Esophagus muscularis mucosa (tissue), 4 donors: ENCODE data around the gene KCNQ5.

ENCODE experiments used
- EP300 ChIP-seq: sonication (generic); formaldehyde crosslinking; IDR thresholded peaks from one replicate; pipeline ENCODE4 v1.6.1; 2017; ENCODE audit warnings: antibody characterized with exemption
- POLR2A ChIP-seq: fragments of 450-650 bp; IDR thresholded peaks from one replicate; pipeline ENCODE4 v1.6.1; 2017; ENCODE audit warnings: antibody characterized with exemption, moderate library complexity, mild to moderate bottlenecking, low read depth
- TF ChIP-seq, protein P1 (sequence below), 3 experiments: fragments of 200-600 bp in 2 of 3; fragments of 450-650 bp in 1 of 3; sonication (generic) in 2 of 3; IDR thresholded peaks; one replicate each; pipeline ENCODE4 v1.5.1; 2017 to 2019; ENCODE audit warnings: antibody characterized with exemption in 3 of 3, mild to moderate bottlenecking in 2 of 3, moderate library complexity in 1 of 3

DNA sequence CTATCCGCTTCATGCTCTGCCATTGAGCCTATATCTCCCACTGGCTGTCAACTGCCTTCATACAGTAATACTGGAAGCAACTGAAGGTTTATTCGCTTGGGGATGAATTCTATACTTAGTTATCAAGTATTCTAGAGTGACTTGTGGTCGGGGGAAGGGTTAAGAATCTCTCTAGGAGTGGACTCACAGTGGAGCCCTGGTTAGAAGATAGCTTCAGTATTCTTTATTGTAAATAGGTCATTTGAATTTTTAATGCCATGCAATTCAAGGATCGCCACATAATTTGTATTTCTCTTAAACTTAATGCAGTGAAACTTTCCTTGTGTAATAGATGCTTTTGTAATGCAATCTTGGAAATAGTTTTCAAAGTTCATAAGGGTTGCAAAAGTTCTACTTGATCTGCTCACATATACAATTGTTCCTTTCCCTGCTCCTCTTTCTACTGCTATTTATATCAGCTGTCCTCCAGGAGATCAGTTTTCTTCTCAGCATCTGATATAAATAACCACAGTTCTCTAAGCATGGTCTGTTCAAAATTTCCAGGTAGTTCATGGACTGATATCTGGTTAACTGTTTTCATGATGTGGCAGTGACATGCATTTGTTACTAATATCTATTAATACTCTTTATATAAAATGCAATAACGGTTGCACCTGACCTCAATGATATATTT lies 120.3 kb downstream of the KCNQ5 start:
- TF ChIP-seq, protein P1, sequence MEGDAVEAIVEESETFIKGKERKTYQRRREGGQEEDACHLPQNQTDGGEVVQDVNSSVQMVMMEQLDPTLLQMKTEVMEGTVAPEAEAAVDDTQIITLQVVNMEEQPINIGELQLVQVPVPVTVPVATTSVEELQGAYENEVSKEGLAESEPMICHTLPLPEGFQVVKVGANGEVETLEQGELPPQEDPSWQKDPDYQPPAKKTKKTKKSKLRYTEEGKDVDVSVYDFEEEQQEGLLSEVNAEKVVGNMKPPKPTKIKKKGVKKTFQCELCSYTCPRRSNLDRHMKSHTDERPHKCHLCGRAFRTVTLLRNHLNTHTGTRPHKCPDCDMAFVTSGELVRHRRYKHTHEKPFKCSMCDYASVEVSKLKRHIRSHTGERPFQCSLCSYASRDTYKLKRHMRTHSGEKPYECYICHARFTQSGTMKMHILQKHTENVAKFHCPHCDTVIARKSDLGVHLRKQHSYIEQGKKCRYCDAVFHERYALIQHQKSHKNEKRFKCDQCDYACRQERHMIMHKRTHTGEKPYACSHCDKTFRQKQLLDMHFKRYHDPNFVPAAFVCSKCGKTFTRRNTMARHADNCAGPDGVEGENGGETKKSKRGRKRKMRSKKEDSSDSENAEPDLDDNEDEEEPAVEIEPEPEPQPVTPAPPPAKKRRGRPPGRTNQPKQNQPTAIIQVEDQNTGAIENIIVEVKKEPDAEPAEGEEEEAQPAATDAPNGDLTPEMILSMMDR (IDR thresholded peaks at IDR 0.05) = no peak
- no peak for TF ChIP-seq EP300
- no peak for TF ChIP-seq POLR2A
